ENCODE measurements around the gene MPV17. TPM values are rescaled to one million over a fixed set of nuclear protein-coding genes. Genes with fewer than 3 reads are reported as not detected.

The MPV17 gene
- total and polyA plus RNA-seq, 2 of the 13 experiments (the other 11 are each of a cell fraction or from before 2014, with no cell fraction given): 48.9 to 129 TPM

DNA sequence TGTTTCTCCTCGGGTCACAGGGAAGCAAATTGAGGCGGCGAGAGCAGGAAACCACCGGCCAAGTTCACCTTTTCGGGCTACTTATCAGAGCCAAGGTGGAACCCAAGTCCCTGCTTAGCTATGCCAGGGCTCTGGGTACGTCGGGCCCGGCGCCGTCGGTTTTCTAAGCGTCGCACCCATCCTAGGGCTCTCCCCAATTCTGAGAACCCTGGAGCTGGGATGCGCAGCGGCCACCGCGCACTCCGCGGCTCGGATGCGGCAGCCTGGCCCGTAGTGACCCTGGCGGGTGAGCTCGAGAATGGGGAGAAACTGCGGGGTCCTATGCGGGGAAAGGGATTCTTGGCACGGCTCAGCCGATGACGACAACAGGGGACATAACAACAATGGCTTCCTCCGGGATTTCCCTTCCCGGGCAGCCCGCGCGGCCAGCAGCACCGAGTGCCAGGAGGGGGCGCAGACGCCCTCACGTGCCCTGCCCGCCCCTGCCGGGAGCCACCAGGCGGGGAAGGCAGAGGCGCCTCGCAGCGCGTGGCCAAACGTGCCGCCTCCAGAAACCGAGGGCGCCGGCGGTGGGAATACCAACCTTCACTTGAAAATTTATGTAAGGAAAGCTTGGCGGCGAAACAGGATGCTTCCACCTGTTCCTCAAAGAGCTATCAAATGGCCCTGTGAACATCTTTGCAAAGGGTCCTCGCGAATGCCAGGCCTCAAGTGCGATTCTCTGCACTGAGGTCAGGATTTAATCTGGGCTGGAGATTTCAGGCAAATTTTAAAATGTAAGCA lies 58.0 kb downstream of the MPV17 start (continued):
- no peak for TF ChIP-seq GATA4 (IDR thresholded peaks at IDR 0.05; ENCODE audit: borderline replicate concordance, low read depth)
- TF ChIP-seq HOXA3 (CRISPR knock-in tag; IDR thresholded peaks at IDR 0.05): peak; percentile 85
- TF ChIP-seq HOXA5 (CRISPR knock-in tag; IDR thresholded peaks at IDR 0.05): peak; percentile 72; the same call in 1 of the 2 replicates
- TF ChIP-seq ZBTB21 (CRISPR knock-in tag; IDR thresholded peaks at IDR 0.05): no peak
- TF ChIP-seq NCOA5 (CRISPR knock-in tag; IDR thresholded peaks at IDR 0.05): no peak
- no peak for TF ChIP-seq ZNF660 (CRISPR knock-in tag; IDR thresholded peaks at IDR 0.05; ENCODE audit: borderline replicate concordance, low read depth)
- TF ChIP-seq NFKBIZ (CRISPR knock-in tag; IDR thresholded peaks at IDR 0.05): peak; percentile 69; the same call in 1 of the 2 replicates
- TF ChIP-seq, protein P1, sequence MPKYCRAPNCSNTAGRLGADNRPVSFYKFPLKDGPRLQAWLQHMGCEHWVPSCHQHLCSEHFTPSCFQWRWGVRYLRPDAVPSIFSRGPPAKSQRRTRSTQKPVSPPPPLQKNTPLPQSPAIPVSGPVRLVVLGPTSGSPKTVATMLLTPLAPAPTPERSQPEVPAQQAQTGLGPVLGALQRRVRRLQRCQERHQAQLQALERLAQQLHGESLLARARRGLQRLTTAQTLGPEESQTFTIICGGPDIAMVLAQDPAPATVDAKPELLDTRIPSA (CRISPR knock-in tag; IDR thresholded peaks at IDR 0.05; ENCODE audit: borderline replicate concordance): no peak
- TF ChIP-seq, protein P2, sequence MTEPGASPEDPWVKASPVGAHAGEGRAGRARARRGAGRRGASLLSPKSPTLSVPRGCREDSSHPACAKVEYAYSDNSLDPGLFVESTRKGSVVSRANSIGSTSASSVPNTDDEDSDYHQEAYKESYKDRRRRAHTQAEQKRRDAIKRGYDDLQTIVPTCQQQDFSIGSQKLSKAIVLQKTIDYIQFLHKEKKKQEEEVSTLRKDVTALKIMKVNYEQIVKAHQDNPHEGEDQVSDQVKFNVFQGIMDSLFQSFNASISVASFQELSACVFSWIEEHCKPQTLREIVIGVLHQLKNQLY (CRISPR knock-in tag; IDR thresholded peaks at IDR 0.05): no peak; the same call in 1 of the 2 replicates
- 0 out of 2 replicates have a peak, but pooled peaks have one; percentile 48 for TF ChIP-seq PRMT3 (CRISPR knock-in tag; IDR thresholded peaks at IDR 0.05; ENCODE audit: borderline replicate concordance, low read depth)
- peak; percentile 91 for TF ChIP-seq TBX2 (CRISPR knock-in tag; IDR thresholded peaks at IDR 0.05; ENCODE audit: borderline replicate concordance)
- no peak for TF ChIP-seq ZNF652 (CRISPR knock-in tag; IDR thresholded peaks at IDR 0.05; ENCODE audit: borderline replicate concordance, low read depth)
- TF ChIP-seq, protein P3, sequence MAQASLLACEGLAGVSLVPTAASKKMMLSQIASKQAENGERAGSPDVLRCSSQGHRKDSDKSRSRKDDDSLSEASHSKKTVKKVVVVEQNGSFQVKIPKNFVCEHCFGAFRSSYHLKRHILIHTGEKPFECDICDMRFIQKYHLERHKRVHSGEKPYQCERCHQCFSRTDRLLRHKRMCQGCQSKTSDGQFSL (CRISPR knock-in tag; IDR thresholded peaks at IDR 0.05): 0 out of 2 replicates have a peak, but pooled peaks have one; percentile 55
- peak; percentile 91 for TF ChIP-seq HNRNPL (IDR thresholded peaks at IDR 0.05; ENCODE audit: low read depth, low read length)
- TF ChIP-seq HOXA7 (CRISPR knock-in tag; IDR thresholded peaks at IDR 0.05): no peak
- TF ChIP-seq SETDB1 (CRISPR knock-in tag; IDR thresholded peaks at IDR 0.05; ENCODE audit: borderline replicate concordance): no peak
- TF ChIP-seq HDAC2 (CRISPR knock-in tag; IDR thresholded peaks at IDR 0.05): peak; percentile 67
- TF ChIP-seq, protein P4, sequence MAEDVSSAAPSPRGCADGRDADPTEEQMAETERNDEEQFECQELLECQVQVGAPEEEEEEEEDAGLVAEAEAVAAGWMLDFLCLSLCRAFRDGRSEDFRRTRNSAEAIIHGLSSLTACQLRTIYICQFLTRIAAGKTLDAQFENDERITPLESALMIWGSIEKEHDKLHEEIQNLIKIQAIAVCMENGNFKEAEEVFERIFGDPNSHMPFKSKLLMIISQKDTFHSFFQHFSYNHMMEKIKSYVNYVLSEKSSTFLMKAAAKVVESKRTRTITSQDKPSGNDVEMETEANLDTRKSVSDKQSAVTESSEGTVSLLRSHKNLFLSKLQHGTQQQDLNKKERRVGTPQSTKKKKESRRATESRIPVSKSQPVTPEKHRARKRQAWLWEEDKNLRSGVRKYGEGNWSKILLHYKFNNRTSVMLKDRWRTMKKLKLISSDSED (CRISPR knock-in tag; IDR thresholded peaks at IDR 0.05): no peak
- TF ChIP-seq, protein P5, sequence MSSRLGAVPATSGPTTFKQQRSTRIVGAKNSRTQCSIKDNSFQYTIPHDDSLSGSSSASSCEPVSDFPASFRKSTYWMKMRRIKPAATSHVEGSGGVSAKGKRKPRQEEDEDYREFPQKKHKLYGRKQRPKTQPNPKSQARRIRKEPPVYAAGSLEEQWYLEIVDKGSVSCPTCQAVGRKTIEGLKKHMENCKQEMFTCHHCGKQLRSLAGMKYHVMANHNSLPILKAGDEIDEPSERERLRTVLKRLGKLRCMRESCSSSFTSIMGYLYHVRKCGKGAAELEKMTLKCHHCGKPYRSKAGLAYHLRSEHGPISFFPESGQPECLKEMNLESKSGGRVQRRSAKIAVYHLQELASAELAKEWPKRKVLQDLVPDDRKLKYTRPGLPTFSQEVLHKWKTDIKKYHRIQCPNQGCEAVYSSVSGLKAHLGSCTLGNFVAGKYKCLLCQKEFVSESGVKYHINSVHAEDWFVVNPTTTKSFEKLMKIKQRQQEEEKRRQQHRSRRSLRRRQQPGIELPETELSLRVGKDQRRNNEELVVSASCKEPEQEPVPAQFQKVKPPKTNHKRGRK (CRISPR knock-in tag; IDR thresholded peaks at IDR 0.05): no peak
- TF ChIP-seq, protein P6, sequence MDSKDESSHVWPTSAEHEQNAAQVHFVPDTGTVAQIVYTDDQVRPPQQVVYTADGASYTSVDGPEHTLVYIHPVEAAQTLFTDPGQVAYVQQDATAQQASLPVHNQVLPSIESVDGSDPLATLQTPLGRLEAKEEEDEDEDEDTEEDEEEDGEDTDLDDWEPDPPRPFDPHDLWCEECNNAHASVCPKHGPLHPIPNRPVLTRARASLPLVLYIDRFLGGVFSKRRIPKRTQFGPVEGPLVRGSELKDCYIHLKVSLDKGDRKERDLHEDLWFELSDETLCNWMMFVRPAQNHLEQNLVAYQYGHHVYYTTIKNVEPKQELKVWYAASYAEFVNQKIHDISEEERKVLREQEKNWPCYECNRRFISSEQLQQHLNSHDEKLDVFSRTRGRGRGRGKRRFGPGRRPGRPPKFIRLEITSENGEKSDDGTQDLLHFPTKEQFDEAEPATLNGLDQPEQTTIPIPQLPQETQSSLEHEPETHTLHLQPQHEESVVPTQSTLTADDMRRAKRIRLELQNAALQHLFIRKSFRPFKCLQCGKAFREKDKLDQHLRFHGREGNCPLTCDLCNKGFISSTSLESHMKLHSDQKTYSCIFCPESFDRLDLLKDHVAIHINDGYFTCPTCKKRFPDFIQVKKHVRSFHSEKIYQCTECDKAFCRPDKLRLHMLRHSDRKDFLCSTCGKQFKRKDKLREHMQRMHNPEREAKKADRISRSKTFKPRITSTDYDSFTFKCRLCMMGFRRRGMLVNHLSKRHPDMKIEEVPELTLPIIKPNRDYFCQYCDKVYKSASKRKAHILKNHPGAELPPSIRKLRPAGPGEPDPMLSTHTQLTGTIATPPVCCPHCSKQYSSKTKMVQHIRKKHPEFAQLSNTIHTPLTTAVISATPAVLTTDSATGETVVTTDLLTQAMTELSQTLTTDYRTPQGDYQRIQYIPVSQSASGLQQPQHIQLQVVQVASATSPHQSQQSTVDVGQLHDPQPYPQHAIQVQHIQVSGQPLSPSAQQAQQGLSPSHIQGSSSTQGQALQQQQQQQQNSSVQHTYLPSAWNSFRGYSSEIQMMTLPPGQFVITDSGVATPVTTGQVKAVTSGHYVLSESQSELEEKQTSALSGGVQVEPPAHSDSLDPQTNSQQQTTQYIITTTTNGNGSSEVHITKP (CRISPR knock-in tag; IDR thresholded peaks at IDR 0.05; ENCODE audit: low read depth): 0 out of 2 replicates have a peak, but pooled peaks have one; percentile 31
- TF ChIP-seq NFIB (CRISPR knock-in tag; IDR thresholded peaks at IDR 0.05; ENCODE audit: borderline replicate concordance): no peak

Measured in HepG2 (cell line).